GM21390 (cell line): ENCODE measurements around the gene KCNK10.

Experiments used
- ATAC-seq: cut with Tn5 transposase; IDR thresholded peaks from one replicate; pipeline ENCODE4 v1.9.1; 2021; ENCODE audit not compliant: unreplicated experiment

KCNK10 gene

GRCh38 chr14:88231603-88232002 is 91.5 kb downstream of the KCNK10 start:
- ATAC-seq = no peak

GRCh38 chr14:88229428-88229827 is 93.6 kb downstream of the KCNK10 start:
- ATAC-seq = no peak

GRCh38 chr14:88228522-88229236 is 94.4 kb downstream of the KCNK10 start:
- ATAC-seq = no peak

- ATAC-seq = peak; percentile 51
These were observed 95.4 kb downstream of the KCNK10 start for GRCh38 chr14:88227693-88228092.

- ATAC-seq = no peak
These were observed 97.3 kb downstream of the KCNK10 start for GRCh38 chr14:88225721-88226120.

- no peak for ATAC-seq
These were observed 104.8 kb downstream of the KCNK10 start for GRCh38 chr14:88218119-88218915.

GRCh38 chr14:88212691-88213090 is 110.4 kb downstream of the KCNK10 start:
- no peak for ATAC-seq

- ATAC-seq = no peak
These were observed 112.6 kb downstream of the KCNK10 start for GRCh38 chr14:88210426-88210825.

GRCh38 chr14:88209273-88209672 is 113.8 kb downstream of the KCNK10 start:
- ATAC-seq = peak; percentile 80

GRCh38 chr14:88208858-88209257 is 114.2 kb downstream of the KCNK10 start:
- peak; percentile 41 for ATAC-seq

- ATAC-seq = no peak
These were observed 118.8 kb downstream of the KCNK10 start for GRCh38 chr14:88204221-88204620.

GRCh38 chr14:88203291-88203690 is 119.8 kb downstream of the KCNK10 start:
- no peak for ATAC-seq

GRCh38 chr14:88202286-88202685 is 120.8 kb downstream of the KCNK10 start:
- ATAC-seq = no peak

- no peak for ATAC-seq
These were observed 121.2 kb downstream of the KCNK10 start for GRCh38 chr14:88201851-88202250.

GRCh38 chr14:88199882-88200281 is 123.2 kb downstream of the KCNK10 start:
- ATAC-seq = no peak

GRCh38 chr14:88198446-88198845 is 124.6 kb downstream of the KCNK10 start:
- no peak for ATAC-seq

GRCh38 chr14:88196925-88197324 is 126.1 kb downstream of the KCNK10 start:
- ATAC-seq = peak; percentile 81

GRCh38 chr14:88196116-88196890 is 126.8 kb downstream of the KCNK10 start:
- ATAC-seq = no peak

GRCh38 chr14:88195676-88196075 is 127.4 kb downstream of the KCNK10 start:
- no peak for ATAC-seq

- ATAC-seq = no peak
These were observed 128.5 kb downstream of the KCNK10 start for GRCh38 chr14:88194531-88194930.

GRCh38 chr14:88191605-88192004 is 131.5 kb downstream of the KCNK10 start:
- ATAC-seq = no peak
